GM12875 (cell line): ENCODE data around the gene SPPL3.

Experiments used
- H3K4me3 ChIP-seq: one replicate; pipeline ENCODE4 v1.5.1; 2011; ENCODE audit warnings: low read depth, low read length, control low read depth
- TF ChIP-seq, protein P1 (sequence below): IDR thresholded peaks from 2 replicates; pipeline ENCODE4 v1.5.1; 2011; ENCODE audit warnings: low read depth, mild to moderate bottlenecking, control low read depth, inconsistent platforms, low read length, moderate library complexity, borderline replicate concordance; ENCODE audit not compliant: insufficient read depth

Gene SPPL3

DNA sequence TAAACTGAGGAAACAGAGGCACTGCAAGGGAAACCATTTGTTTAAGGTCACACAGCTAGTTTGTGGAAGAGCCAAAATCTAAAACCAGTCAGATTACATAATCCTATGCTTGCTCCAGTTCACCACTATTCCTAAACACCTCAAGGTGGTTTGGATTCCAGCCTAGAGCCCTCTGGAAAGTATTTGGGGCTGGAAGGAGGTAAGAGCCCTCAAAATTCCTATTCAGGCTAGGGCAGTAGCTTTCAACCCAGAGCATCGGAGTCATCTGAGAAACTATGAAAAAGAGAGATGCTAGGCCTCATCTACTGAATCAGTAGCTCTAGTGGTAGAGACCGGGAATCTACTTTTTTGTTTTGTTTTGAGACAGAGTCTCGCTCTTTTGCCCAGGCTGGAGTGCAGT, 16.0 kb upstream of the SPPL3 start:
- TF ChIP-seq, protein P1, sequence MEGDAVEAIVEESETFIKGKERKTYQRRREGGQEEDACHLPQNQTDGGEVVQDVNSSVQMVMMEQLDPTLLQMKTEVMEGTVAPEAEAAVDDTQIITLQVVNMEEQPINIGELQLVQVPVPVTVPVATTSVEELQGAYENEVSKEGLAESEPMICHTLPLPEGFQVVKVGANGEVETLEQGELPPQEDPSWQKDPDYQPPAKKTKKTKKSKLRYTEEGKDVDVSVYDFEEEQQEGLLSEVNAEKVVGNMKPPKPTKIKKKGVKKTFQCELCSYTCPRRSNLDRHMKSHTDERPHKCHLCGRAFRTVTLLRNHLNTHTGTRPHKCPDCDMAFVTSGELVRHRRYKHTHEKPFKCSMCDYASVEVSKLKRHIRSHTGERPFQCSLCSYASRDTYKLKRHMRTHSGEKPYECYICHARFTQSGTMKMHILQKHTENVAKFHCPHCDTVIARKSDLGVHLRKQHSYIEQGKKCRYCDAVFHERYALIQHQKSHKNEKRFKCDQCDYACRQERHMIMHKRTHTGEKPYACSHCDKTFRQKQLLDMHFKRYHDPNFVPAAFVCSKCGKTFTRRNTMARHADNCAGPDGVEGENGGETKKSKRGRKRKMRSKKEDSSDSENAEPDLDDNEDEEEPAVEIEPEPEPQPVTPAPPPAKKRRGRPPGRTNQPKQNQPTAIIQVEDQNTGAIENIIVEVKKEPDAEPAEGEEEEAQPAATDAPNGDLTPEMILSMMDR, result no peak
- no peak overlapping the region for H3K4me3 ChIP-seq

DNA sequence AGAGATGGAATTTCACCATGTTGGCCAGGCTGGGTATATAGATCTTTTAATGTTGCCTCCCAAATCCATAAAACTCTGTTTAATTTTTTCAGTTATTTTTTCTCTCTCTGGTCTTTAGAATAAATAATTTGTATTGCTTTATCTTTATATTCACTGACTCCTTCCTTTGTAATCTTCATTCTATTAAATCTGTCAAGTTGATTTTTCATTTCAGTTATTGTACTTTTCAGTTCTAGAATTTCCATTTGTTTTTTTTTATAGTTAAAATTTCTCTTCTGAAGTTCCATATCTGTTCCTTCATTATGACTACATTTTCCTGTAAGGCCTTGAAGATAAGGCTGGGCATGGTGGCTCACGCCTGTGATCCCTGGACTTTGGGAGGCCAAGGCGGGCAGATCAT, 13.6 kb upstream of the SPPL3 start:
- TF ChIP-seq, protein P1, result no peak
- H3K4me3 ChIP-seq, result no peak overlapping the region

DNA sequence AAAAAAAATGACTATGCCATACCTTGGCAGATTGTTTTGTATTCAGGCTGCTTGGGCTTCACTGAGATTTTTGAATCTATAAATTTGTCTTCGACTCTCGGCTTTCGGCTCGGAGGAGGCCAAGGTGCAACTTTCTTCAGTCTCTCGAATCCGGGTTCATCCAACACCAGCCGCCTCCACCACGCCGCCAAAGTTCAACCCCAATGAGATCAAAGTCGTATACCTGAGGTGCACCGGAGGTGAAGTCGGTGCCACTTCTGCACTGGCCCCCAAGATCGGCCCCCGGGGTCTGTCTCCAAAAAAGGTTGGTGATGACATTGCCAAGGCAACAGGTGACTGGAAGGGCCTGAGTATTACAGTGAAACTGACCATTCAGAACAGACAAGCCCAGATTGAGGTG, 12.4 kb upstream of the SPPL3 start:
- H3K4me3 ChIP-seq, result no peak overlapping the region
- TF ChIP-seq, protein P1, result no peak

DNA sequence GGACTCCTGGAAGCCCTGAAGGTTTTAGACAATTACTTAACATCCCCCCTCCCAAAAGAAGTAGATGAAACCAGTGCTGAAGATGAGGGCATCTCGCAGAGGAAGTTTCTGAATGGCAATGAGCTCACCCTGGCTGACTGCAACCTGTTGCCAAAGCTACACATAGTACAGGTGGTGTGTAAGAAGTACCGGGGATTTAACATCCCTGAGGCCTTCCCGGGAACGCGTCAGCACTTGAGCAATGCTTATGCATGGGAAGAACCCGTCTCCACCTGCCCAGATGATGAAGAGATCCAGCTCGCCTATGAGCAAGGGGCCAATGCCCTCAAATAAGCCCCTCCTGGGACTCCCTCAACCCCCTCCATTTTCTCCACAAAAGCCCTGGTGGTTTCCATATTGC, 10.6 kb upstream of the SPPL3 start:
- no peak overlapping the region for H3K4me3 ChIP-seq
- TF ChIP-seq, protein P1, result no peak

DNA sequence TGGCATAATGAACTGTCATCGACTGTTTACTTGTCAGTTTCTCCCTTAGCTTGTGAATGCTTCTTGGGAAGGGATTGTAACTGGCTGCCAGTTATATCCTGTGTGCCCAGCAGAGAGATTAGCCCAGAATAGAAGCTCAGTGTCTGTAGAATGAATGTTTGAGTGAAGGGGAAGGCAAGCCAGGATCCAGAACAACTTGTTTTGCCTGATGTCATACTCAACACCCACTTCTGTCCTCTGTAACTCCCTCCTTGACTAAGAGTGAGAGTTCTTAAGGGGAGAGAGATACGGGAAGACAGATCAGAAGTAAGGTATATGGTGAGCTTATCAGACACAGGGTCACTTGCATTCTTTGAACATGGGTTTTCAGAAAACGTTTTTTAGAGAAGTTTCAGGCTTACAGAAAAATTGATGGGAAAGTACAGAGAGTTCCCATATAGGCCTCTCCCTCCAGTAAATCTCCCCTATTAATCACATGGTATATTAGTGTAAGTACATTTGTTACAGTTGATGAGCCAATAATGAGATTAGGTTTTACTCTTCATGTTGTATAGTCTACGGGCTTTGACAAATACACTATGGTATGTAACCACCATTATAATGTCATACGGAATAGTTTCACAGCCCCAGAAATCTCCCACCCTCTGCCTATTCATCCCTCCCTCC, 5.6 kb upstream of the SPPL3 start:
- TF ChIP-seq, protein P1, result no peak
- no peak overlapping the region for H3K4me3 ChIP-seq

DNA sequence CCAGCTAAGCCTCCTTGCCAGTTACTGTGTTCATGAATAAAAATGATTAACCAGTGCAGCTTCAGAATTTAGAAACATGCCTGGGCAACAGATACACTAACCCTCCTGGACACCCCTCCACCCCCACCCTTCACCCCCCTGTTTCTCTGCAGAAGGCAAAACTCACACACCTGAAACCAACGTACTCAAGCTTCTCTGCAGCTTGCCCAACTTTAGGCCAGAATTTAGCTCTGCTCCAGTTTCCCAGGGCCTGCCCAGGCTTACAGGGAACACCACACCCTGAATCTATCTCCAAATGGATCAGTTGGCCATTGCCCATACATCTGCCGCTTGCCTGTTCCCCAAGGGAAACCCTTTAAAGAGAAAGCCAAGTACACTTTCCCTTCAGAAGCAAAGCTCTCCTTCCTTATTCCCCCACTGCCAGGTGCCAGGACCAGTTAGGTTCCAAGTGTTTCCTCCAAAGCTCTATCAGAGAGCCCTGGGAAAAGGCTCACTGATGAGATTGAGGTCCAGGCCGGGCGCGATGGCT, 1.8 kb upstream of the SPPL3 start:
- TF ChIP-seq, protein P1, result no peak
- no peak overlapping the region for H3K4me3 ChIP-seq
